ENCODE results near the gene ZCCHC2. TPM values are rescaled to one million over a fixed set of nuclear protein-coding genes. Genes with fewer than 3 reads are reported as not detected.
A peak's percentile ranks its signal among the peaks of the same experiment; 100 is the strongest.

ZCCHC2 gene
- polyA plus RNA-seq, 1 donor (not counting 4 experiments of a cell fraction or from before 2014, with no cell fraction given), result 12.9 TPM

DNA sequence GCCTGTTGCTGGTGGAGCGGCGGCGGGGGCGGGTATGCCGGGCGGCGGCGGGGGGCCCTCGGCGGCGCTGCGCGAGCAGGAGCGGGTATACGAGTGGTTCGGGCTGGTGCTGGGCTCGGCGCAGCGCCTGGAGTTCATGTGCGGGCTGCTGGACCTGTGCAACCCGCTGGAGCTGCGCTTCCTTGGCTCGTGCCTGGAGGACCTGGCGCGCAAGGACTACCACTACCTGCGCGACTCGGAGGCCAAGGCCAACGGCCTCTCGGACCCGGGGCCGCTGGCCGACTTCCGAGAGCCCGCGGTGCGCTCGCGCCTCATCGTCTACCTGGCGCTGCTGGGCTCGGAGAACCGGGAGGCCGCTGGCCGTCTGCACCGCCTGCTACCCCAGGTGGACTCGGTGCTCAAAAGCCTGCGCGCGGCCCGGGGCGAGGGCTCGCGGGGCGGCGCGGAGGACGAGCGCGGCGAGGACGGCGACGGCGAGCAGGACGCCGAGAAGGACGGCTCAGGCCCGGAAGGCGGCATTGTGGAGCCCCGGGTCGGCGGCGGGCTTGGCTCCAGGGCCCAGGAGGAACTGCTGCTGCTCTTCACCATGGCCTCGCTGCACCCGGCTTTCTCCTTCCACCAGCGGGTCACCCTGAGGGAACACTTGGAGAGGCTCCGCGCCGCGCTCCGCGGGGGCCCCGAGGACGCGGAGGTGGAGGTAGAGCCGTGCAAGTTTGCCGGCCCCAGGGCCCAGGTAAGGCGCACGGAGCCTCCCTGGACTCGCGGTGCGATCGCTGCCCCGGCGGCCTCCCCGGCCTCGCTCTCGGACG lies 1.0 kb downstream of the ZCCHC2 start:
- Histone ChIP-seq H3K4me3 (ENCODE audit: control insufficient read depth in 2 of 3, extremely low read depth in 1 of 3, insufficient read depth in 2 of 3, low read depth in 1 of 3, low read length in 3 of 3) (peak overlapping the region; percentile 79 to 94 (median 86)), H3K79me2 (ENCODE audit: control insufficient read depth, insufficient read depth, low read length) (peaks cover 53% of the 10 kb centered on the region), H3K36me3 (ENCODE audit: control insufficient read depth in 2 of 2, extremely low read depth in 1 of 2, insufficient read depth in 2 of 2, low read length in 2 of 2) (no peaks in the 10 kb centered on the region), H3K9me1 (ENCODE audit: control insufficient read depth, extremely low read depth, insufficient read depth, low read length) (no peaks in the 10 kb centered on the region), H3K27me3 (ENCODE audit: control insufficient read depth, extremely low read depth, insufficient read depth, low read length) (no peaks in the 10 kb centered on the region), H3K9me3 (ENCODE audit: control insufficient read depth, low read depth, low read length) (no peaks in the 10 kb centered on the region), H3K4me2 (ENCODE audit: control insufficient read depth, extremely low read depth, insufficient read depth, low read depth, low read length) (peak overlapping the region; percentile 97), H2AFZ (ENCODE audit: control insufficient read depth, low read length) (peak overlapping the region; percentile 70), H3K27ac (ENCODE audit: control insufficient read depth, insufficient read depth, low read length) (peak overlapping the region; percentile 80), H3K9ac (ENCODE audit: control insufficient read depth, extremely low read depth, insufficient read depth, low read length) (peak overlapping the region; percentile 81), H4K20me1 (ENCODE audit: control insufficient read depth, extremely low read depth, insufficient read depth, low read length) (no peaks in the 10 kb centered on the region), H3K4me1 (ENCODE audit: control insufficient read depth, extremely low read depth, insufficient read depth, low read length) (peaks cover 22% of the 10 kb centered on the region)
- FAIRE-seq, result no peak
- TF ChIP-seq, protein P1, sequence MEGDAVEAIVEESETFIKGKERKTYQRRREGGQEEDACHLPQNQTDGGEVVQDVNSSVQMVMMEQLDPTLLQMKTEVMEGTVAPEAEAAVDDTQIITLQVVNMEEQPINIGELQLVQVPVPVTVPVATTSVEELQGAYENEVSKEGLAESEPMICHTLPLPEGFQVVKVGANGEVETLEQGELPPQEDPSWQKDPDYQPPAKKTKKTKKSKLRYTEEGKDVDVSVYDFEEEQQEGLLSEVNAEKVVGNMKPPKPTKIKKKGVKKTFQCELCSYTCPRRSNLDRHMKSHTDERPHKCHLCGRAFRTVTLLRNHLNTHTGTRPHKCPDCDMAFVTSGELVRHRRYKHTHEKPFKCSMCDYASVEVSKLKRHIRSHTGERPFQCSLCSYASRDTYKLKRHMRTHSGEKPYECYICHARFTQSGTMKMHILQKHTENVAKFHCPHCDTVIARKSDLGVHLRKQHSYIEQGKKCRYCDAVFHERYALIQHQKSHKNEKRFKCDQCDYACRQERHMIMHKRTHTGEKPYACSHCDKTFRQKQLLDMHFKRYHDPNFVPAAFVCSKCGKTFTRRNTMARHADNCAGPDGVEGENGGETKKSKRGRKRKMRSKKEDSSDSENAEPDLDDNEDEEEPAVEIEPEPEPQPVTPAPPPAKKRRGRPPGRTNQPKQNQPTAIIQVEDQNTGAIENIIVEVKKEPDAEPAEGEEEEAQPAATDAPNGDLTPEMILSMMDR (optimal IDR thresholded peaks at IDR 0.05 in 1 of 3, IDR thresholded peaks at IDR 0.05 in 1 of 3, conservative IDR thresholded peaks at IDR 0.05 in 1 of 3; ENCODE audit: extremely low read depth in 1 of 3, insufficient read depth in 2 of 3, low read length in 3 of 3), result no peak
- TF ChIP-seq EZH2 (IDR thresholded peaks at IDR 0.05; ENCODE audit: low read length), result no peak
- DNase-seq (ENCODE audit: low read depth, low spot score), result no peak
- dilution Hi-C loops (cut with MboI; ENCODE audit: extremely low pct_ligation_motif_present, low sequenced_read_pairs), result no loop called here

- H3K4me1 ChIP-seq (ENCODE audit: control insufficient read depth, extremely low read depth, insufficient read depth, low read length), result peaks cover 22% of the 10 kb centered on the region
- peak overlapping the region; percentile 79 to 94 (median 86) for H3K4me3 ChIP-seq (ENCODE audit: control insufficient read depth in 2 of 3, extremely low read depth in 1 of 3, insufficient read depth in 2 of 3, low read depth in 1 of 3, low read length in 3 of 3)
- H3K9ac ChIP-seq (ENCODE audit: control insufficient read depth, extremely low read depth, insufficient read depth, low read length), result peak overlapping the region; percentile 81
- H3K27me3 ChIP-seq (ENCODE audit: control insufficient read depth, extremely low read depth, insufficient read depth, low read length), result no peaks in the 10 kb centered on the region
- no peak for DNase-seq (ENCODE audit: low read depth, low spot score)
- H3K79me2 ChIP-seq (ENCODE audit: control insufficient read depth, insufficient read depth, low read length), result peaks cover 59% of the 10 kb centered on the region
- no peaks in the 10 kb centered on the region for H3K36me3 ChIP-seq (ENCODE audit: control insufficient read depth in 2 of 2, extremely low read depth in 1 of 2, insufficient read depth in 2 of 2, low read length in 2 of 2)
- peak overlapping the region; percentile 97 for H3K4me2 ChIP-seq (ENCODE audit: control insufficient read depth, extremely low read depth, insufficient read depth, low read depth, low read length)
- peak overlapping the region; percentile 80 for H3K27ac ChIP-seq (ENCODE audit: control insufficient read depth, insufficient read depth, low read length)
- TF ChIP-seq EZH2 (IDR thresholded peaks at IDR 0.05; ENCODE audit: low read length), result no peak
- TF ChIP-seq, protein P1 (optimal IDR thresholded peaks at IDR 0.05 in 1 of 3, IDR thresholded peaks at IDR 0.05 in 1 of 3, conservative IDR thresholded peaks at IDR 0.05 in 1 of 3; ENCODE audit: extremely low read depth in 1 of 3, insufficient read depth in 2 of 3, low read length in 3 of 3), result no peak
- no peak for FAIRE-seq
- dilution Hi-C loops (cut with MboI; ENCODE audit: extremely low pct_ligation_motif_present, low sequenced_read_pairs), result no loop called here
- no peaks in the 10 kb centered on the region for H3K9me3 ChIP-seq (ENCODE audit: control insufficient read depth, low read depth, low read length)
- no peaks in the 10 kb centered on the region for H4K20me1 ChIP-seq (ENCODE audit: control insufficient read depth, extremely low read depth, insufficient read depth, low read length)
- peak overlapping the region; percentile 70 for H2AFZ ChIP-seq (ENCODE audit: control insufficient read depth, low read length)
- H3K9me1 ChIP-seq (ENCODE audit: control insufficient read depth, extremely low read depth, insufficient read depth, low read length), result no peaks in the 10 kb centered on the region
Measured at GRCh38 chr18:62524440-62525200, 1.8 kb downstream of the ZCCHC2 start.
